ENCODE measurements around the gene RNF41. TPM values are rescaled to one million over a fixed set of nuclear protein-coding genes. Genes with fewer than 3 reads are reported as not detected.
A peak's percentile ranks its signal among the peaks of the same experiment; 100 is the strongest.

Gene RNF41
- total and polyA plus RNA-seq, 2 of the 13 experiments (the other 11 are each of a cell fraction or from before 2014, with no cell fraction given) = 27.1 to 39.4 TPM

DNA sequence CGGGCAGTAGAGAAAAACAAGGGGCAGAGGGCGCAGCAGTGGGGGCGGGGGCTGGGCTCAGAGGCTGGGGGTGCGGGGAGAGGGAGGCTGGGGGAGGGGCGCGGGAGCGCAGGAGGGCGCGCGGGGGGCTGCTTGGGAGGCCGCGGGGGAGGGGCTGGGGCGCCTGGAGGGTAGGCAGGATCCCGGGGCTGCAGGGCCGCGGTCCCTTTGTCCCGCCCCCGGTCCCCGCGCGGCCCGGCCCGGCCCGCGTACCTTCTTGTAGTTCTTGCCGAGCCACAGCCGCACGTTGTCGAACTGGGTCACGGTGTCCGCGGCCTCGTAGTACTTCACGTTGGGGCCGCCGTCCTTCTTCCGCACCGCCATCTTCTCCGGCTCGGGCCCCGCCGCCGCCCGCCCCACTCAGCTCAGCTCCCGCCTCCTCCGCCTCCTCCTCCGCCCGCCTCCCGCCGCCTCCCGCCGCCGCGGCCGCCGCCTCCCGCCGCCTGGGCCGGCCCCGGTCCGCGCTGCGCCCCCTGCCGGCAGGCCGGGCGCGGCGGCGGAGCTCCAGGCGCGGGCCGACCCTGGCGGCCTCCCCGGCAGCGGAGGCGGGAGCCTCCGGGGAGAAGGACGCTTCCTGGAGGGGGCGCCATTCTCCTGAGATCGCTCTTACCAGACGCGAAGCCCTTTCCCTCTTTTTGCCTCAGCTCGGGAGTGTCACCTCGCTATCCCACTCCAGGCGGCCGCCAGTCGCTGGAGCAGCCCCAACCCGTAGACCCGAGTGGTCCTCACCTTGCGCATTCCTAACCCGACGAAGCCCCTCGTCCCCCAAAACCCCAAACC lies 32.4 kb downstream of the RNF41 start, which contains the start of gene SMARCC2 (continued):
- TF ChIP-seq ZNF770 (CRISPR knock-in tag; IDR thresholded peaks at IDR 0.05) (peak; percentile 89), HOXD1 (CRISPR knock-in tag; IDR thresholded peaks at IDR 0.05) (no peak), ZNF550 (CRISPR knock-in tag; IDR thresholded peaks at IDR 0.05; ENCODE audit: borderline replicate concordance) (no peak), ELF3 (CRISPR knock-in tag; IDR thresholded peaks at IDR 0.05) (peak; percentile 66), ZNF225 (CRISPR knock-in tag; IDR thresholded peaks at IDR 0.05) (no peak), NR2F2 (IDR thresholded peaks at IDR 0.05; ENCODE audit: borderline replicate concordance, low read depth) (no peak), YY1 (IDR thresholded peaks at IDR 0.05; ENCODE audit: insufficient read depth, insufficient replicate concordance, low read depth, low read length) (peak; percentile 80), ZNF205 (CRISPR knock-in tag; IDR thresholded peaks at IDR 0.05) (no peak), ZFY (CRISPR knock-in tag; IDR thresholded peaks at IDR 0.05) (peak; percentile 60; the same call in 1 of the 2 replicates), IRF2 (CRISPR knock-in tag; IDR thresholded peaks at IDR 0.05) (0 out of 2 replicates have a peak, but pooled peaks have one; percentile 18), KDM5B (CRISPR knock-in tag; IDR thresholded peaks at IDR 0.05; ENCODE audit: borderline replicate concordance) (0 out of 2 replicates have a peak, but pooled peaks have one; percentile 38), PHF8 (CRISPR knock-in tag; IDR thresholded peaks at IDR 0.05) (peak; percentile 16; the same call in 1 of the 2 replicates), DZIP1 (CRISPR knock-in tag; IDR thresholded peaks at IDR 0.05) (0 out of 2 replicates have a peak, but pooled peaks have one; percentile 17), ZNF614 (CRISPR knock-in tag; IDR thresholded peaks at IDR 0.05; ENCODE audit: borderline replicate concordance) (no peak), MIER3 (CRISPR knock-in tag; IDR thresholded peaks at IDR 0.05; ENCODE audit: borderline replicate concordance) (peak; percentile 11; the same call in 1 of the 2 replicates), GPN1 (CRISPR knock-in tag; IDR thresholded peaks at IDR 0.05; ENCODE audit: borderline replicate concordance) (no peak), GATAD1 (CRISPR knock-in tag; IDR thresholded peaks at IDR 0.05) (0 out of 2 replicates have a peak, but pooled peaks have one; percentile 36), PLSCR1 (CRISPR knock-in tag; IDR thresholded peaks at IDR 0.05; ENCODE audit: borderline replicate concordance) (no peak), ZBTB38 (CRISPR knock-in tag; IDR thresholded peaks at IDR 0.05) (no peak)
- TF ChIP-seq, protein P1, sequence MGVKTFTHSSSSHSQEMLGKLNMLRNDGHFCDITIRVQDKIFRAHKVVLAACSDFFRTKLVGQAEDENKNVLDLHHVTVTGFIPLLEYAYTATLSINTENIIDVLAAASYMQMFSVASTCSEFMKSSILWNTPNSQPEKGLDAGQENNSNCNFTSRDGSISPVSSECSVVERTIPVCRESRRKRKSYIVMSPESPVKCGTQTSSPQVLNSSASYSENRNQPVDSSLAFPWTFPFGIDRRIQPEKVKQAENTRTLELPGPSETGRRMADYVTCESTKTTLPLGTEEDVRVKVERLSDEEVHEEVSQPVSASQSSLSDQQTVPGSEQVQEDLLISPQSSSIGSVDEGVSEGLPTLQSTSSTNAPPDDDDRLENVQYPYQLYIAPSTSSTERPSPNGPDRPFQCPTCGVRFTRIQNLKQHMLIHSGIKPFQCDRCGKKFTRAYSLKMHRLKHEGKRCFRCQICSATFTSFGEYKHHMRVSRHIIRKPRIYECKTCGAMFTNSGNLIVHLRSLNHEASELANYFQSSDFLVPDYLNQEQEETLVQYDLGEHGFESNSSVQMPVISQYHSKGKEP (CRISPR knock-in tag; IDR thresholded peaks at IDR 0.05) = no peak
- TF ChIP-seq, protein P2, sequence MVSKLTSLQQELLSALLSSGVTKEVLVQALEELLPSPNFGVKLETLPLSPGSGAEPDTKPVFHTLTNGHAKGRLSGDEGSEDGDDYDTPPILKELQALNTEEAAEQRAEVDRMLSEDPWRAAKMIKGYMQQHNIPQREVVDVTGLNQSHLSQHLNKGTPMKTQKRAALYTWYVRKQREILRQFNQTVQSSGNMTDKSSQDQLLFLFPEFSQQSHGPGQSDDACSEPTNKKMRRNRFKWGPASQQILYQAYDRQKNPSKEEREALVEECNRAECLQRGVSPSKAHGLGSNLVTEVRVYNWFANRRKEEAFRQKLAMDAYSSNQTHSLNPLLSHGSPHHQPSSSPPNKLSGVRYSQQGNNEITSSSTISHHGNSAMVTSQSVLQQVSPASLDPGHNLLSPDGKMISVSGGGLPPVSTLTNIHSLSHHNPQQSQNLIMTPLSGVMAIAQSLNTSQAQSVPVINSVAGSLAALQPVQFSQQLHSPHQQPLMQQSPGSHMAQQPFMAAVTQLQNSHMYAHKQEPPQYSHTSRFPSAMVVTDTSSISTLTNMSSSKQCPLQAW (CRISPR knock-in tag; IDR thresholded peaks at IDR 0.05) = no peak

Data from HepG2 (cell line).